ENCODE data around the gene ZNF700. TPM values are rescaled to one million over a fixed set of nuclear protein-coding genes. Genes with fewer than 3 reads are reported as not detected.

The ZNF700 gene
- total and polyA plus RNA-seq, 9 of the 15 experiments (the other 6 are each of a cell fraction or from before 2014, with no cell fraction given) = 10.3 to 24.7 (median 14.1) TPM

- TF ChIP-seq NCOA1 (IDR thresholded peaks at IDR 0.05; ENCODE audit: low read depth) = peak; percentile 60; the same call in 1 of the 2 replicates
- TF ChIP-seq SP1 (CRISPR knock-in tag; IDR thresholded peaks at IDR 0.05) = peak; percentile 93
- no peak for TF ChIP-seq NR2C2 (CRISPR knock-in tag; IDR thresholded peaks at IDR 0.05)
- TF ChIP-seq NR2C2 (tag; IDR thresholded peaks at IDR 0.05) = peak; percentile 82
- TF ChIP-seq TAF9B (IDR thresholded peaks at IDR 0.05; ENCODE audit: partially characterized antibody) = peak; percentile 86
- no peak for TF ChIP-seq CTCF (IDR thresholded peaks at IDR 0.05 in 2 of 3, conservative IDR thresholded peaks at IDR 0.05 in 1 of 3; ENCODE audit: insufficient read depth in 2 of 3, low read depth in 1 of 3, low read length in 3 of 3)
- peak; percentile 40 for TF ChIP-seq SMAD1 (IDR thresholded peaks at IDR 0.05; ENCODE audit: low read depth, low read length, partially characterized antibody)
- no peak for TF ChIP-seq SREBF1 (IDR thresholded peaks at IDR 0.05; ENCODE audit: borderline replicate concordance, low read depth, low read length)
- peak; percentile 20 to 33; a peak in 2 of 4 replicates for TF ChIP-seq NONO (IDR thresholded peaks at IDR 0.05; ENCODE audit: low read depth in 2 of 2, low read length in 1 of 2)
- peak; percentile 67 for TF ChIP-seq ZBTB40 (IDR thresholded peaks at IDR 0.05)
- no peak for TF ChIP-seq ZBTB40 (CRISPR knock-in tag; IDR thresholded peaks at IDR 0.05)
- no peak for TF ChIP-seq RFX7 (CRISPR knock-in tag; IDR thresholded peaks at IDR 0.05)
- no peak for TF ChIP-seq HLTF (IDR thresholded peaks at IDR 0.05)
- peak; percentile 32 for TF ChIP-seq CHD1 (IDR thresholded peaks at IDR 0.05; ENCODE audit: low read length)
- TF ChIP-seq C11orf30 (IDR thresholded peaks at IDR 0.05; ENCODE audit: low read depth) = no peak
- TF ChIP-seq ZNF668 (CRISPR knock-in tag; IDR thresholded peaks at IDR 0.05) = no peak
- peak; percentile 65; the same call in 1 of the 2 replicates for TF ChIP-seq RNF2 (IDR thresholded peaks at IDR 0.05)
- TF ChIP-seq POLR2H (tag; IDR thresholded peaks at IDR 0.05; ENCODE audit: low read depth) = peak; percentile 88
These were observed at the start of gene ZNF700 (continued) for GRCh38 chr19:11924886-11925650.
